ENCODE data around the gene SLC27A2. TPM values are rescaled to one million over a fixed set of nuclear protein-coding genes. Genes with fewer than 3 reads are reported as not detected.
"Not testable (repeated sequence)": the region's sequence is repeated elsewhere in the genome, so short reads cannot be mapped to it uniquely, and the experiment has no call there.

Gene SLC27A2
- total RNA-seq, 1 donor from 2014 or later: not detected

GRCh38 chr15:50168379-50168778, 13.6 kb upstream of the SLC27A2 start:
- Mint-ChIP-seq H3K4me3 (ENCODE audit: unreplicated experiment) (no peak overlapping the region), H3K36me3 (ENCODE audit: unreplicated experiment) (no peaks in the 10 kb centered on the region), H3K27ac (ENCODE audit: unreplicated experiment) (no peak overlapping the region), H3K9me3 (ENCODE audit: unreplicated experiment) (no peaks in the 10 kb centered on the region), H3K27me3 (ENCODE audit: unreplicated experiment) (peaks cover 39% of the 10 kb centered on the region), H3K4me1 (ENCODE audit: unreplicated experiment) (no peaks in the 10 kb centered on the region)
- TF ChIP-seq CTCF (IDR thresholded peaks at IDR 0.05): no peak
- DNase-seq (ENCODE audit: extremely low spot score, unreplicated experiment): no peak

- Mint-ChIP-seq H3K27ac (ENCODE audit: unreplicated experiment) (no peak overlapping the region), H3K4me1 (ENCODE audit: unreplicated experiment) (no peaks in the 10 kb centered on the region), H3K36me3 (ENCODE audit: unreplicated experiment) (no peaks in the 10 kb centered on the region), H3K27me3 (ENCODE audit: unreplicated experiment) (peaks cover 42% of the 10 kb centered on the region), H3K4me3 (ENCODE audit: unreplicated experiment) (no peak overlapping the region), H3K9me3 (ENCODE audit: unreplicated experiment) (no peaks in the 10 kb centered on the region)
- DNase-seq (ENCODE audit: extremely low spot score, unreplicated experiment): no peak
- TF ChIP-seq CTCF (IDR thresholded peaks at IDR 0.05): no peak
Observed at GRCh38 chr15:50168783-50169411, 13.1 kb upstream of the SLC27A2 start.

GRCh38 chr15:50172360-50172895, 9.6 kb upstream of the SLC27A2 start:
- H3K9me3 Mint-ChIP-seq (ENCODE audit: unreplicated experiment); H3K4me1 Mint-ChIP-seq (ENCODE audit: unreplicated experiment); H3K36me3 Mint-ChIP-seq (ENCODE audit: unreplicated experiment); H3K4me3 Mint-ChIP-seq (ENCODE audit: unreplicated experiment); DNase-seq (ENCODE audit: extremely low spot score, unreplicated experiment); H3K27ac Mint-ChIP-seq (ENCODE audit: unreplicated experiment): not testable (repeated sequence)
- peaks cover 56% of the 10 kb centered on the region for H3K27me3 Mint-ChIP-seq (ENCODE audit: unreplicated experiment)

- H3K36me3 Mint-ChIP-seq (ENCODE audit: unreplicated experiment): no peaks in the 10 kb centered on the region
- DNase-seq (ENCODE audit: extremely low spot score, unreplicated experiment): no peak
- peaks cover 71% of the 10 kb centered on the region for H3K27me3 Mint-ChIP-seq (ENCODE audit: unreplicated experiment)
- H3K27ac Mint-ChIP-seq (ENCODE audit: unreplicated experiment): no peak overlapping the region
- no peak for TF ChIP-seq CTCF (IDR thresholded peaks at IDR 0.05)
- peaks cover 1% of the 10 kb centered on the region for H3K4me1 Mint-ChIP-seq (ENCODE audit: unreplicated experiment)
- H3K4me3 Mint-ChIP-seq (ENCODE audit: unreplicated experiment): no peak overlapping the region
- H3K9me3 Mint-ChIP-seq (ENCODE audit: unreplicated experiment): no peaks in the 10 kb centered on the region
Observed at GRCh38 chr15:50176869-50177268, 5.1 kb upstream of the SLC27A2 start.

GRCh38 chr15:50180091-50180490, 1.9 kb upstream of the SLC27A2 start:
- Mint-ChIP-seq H3K9me3 (ENCODE audit: unreplicated experiment) (no peaks in the 10 kb centered on the region), H3K36me3 (ENCODE audit: unreplicated experiment) (no peaks in the 10 kb centered on the region), H3K27ac (ENCODE audit: unreplicated experiment) (no peak overlapping the region), H3K4me1 (ENCODE audit: unreplicated experiment) (peaks cover 9% of the 10 kb centered on the region), H3K27me3 (ENCODE audit: unreplicated experiment) (peaks cover 78% of the 10 kb centered on the region), H3K4me3 (ENCODE audit: unreplicated experiment) (no peak overlapping the region)
- no peak for DNase-seq (ENCODE audit: extremely low spot score, unreplicated experiment)
- TF ChIP-seq CTCF (IDR thresholded peaks at IDR 0.05): no peak

Data from osteocyte (in vitro differentiated cells).